HG03135 (cell line): Measurements from ENCODE around the gene ARL13B.
"Not testable (repeated sequence)": the region's sequence is repeated elsewhere in the genome, so short reads cannot be mapped to it uniquely, and the experiment has no call there.

Experiments
- ATAC-seq: cut with Tn5 transposase; IDR thresholded peaks from one replicate; pipeline ENCODE4 v1.9.1; 2021; ENCODE audit warnings: mild to moderate bottlenecking, moderate library complexity; ENCODE audit not compliant: unreplicated experiment

ARL13B gene

DNA sequence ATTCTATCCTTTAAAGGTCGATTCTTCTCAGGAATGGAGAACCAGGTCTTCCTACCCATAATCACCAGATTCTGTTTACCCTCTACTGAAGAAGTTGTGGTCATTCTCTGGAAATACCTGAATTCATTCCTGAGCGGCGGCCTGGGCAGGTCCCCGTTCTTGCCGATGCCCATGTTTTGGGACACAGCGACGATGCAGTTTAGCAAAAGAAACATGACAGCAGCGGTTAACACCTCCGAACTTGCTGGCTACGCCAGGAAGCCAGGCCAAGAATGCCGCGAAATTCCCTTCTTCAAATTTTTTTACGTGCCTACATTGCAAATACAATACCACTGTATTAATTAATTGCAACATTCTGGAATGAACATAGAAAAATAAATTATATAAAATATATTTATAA, 81.3 kb downstream of the ARL13B start:
- ATAC-seq: no peak

- peak; percentile 94 for ATAC-seq
Measured at GRCh38 chr3:94062513-94063404, 82.8 kb downstream of the ARL13B start, which contains the start of the genes DHFR2 and NSUN3. TSS of gene DHFR2 (minus strand) at chr3:94062916. CDS start at chr3:94061511, 1,405 bp downstream. TSS of gene NSUN3 (plus strand) at chr3:94063061. CDS start at chr3:94063127, 66 bp downstream.

- ATAC-seq: no peak
Measured at GRCh38 chr3:94063496-94064119, 83.7 kb downstream of the ARL13B start.

- ATAC-seq: no peak
Measured at GRCh38 chr3:94064243-94064860, 84.4 kb downstream of the ARL13B start.

GRCh38 chr3:94065122-94065521, 85.2 kb downstream of the ARL13B start:
- ATAC-seq: no peak

DNA sequence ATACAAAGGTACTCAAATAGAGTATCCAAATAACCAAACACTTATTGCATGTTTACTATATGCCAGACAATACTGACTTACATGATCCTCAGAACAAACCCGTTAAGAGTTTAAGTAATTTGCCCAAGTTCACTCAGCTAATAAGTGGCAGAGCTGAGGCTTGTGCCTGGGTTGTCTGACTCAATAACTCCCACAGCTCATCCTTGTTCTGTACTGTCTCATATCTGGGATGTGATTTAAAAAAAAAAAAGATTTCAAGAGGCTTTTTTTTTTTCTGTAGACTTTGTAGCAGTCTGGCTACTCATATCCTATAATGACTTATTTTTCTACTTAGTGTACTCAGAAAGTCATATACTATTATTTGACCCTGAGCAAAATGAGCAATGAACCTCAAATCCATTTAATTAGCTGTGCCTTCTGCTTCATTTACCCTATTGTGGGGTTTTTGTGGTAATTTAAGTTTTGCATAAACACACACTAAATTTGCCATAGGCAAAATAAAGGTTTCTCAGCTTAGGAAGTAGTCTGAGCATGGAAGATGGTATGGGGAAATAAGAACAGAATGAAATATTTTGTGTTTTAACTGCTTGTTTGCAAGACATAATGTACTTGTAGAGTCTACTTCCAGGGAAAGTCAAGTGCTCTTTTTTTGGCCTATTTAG, 86.0 kb downstream of the ARL13B start:
- ATAC-seq: no peak

DNA sequence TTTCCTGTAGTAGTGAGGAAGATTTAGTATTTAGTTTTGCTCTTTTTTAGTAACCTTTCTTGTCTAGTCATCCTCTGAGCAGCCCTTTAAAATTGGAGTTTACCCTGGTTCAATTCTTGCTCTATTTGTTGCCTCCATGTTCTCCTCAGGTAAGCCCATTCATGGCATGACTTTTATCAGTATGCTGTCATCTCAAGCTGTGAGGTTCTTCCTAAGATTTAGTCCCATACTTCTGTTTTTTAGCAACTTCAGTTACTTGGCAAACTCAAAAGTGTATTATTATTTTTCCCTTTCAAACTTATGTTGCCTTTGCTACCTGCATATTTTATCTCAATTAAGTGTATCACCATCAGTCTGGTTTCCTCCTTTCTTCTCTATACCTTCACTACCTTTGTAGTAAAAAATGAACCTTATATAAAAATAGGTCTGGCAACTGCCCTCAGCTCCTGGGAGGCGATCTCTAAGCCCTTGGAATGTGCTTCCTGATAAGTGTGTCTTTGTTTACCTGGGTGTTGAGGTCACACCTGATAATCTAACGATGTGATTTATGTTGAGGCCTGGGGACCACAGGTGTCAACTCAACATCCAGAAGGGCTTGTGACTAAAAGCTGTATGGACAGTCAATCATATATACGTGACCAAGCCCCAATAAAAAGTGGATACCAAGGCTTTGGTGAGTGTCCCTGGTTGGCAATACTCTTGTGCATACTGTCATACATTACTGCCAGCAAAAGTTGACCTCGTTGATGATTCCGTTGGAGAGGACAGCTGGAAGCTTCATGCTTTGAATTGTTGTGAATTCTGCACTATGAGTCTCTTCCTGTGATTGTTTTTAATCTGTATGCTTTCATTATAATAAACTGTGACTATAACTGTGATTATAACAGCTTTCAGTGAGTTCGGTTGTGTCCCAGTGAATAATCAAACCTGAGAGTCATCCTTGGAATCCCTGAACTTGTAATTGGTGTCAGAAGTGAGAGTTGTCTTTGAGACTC, 86.8 kb downstream of the ARL13B start:
- ATAC-seq: no peak

DNA sequence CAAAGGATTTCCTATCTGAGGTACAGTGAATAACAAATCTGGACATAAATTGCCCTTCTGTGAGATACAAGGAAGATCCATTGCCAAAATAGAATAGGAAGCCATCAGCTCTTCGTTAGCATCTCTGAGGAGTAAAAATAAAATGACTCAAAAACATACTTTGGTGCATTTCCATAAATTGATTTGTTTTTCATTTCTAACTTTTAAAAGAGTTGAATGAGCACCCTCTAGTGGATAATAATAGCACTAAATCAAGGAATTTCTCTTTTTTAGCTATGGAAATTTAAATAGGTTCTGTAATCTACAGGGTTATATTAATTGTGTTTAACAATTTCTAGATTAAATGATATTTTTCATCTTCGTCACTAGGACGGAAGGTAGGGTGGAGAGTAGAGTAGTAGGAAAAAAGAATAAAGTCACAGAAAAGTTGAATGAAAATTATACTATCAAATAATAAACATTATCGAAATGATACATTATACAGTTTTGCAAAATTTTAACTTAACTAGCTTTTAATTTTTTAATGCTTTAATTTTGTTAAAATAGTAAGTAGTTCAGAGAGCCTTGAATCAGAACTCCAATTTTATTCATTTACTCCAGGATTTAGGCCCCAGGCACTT, 89.3 kb downstream of the ARL13B start:
- ATAC-seq: no peak

GRCh38 chr3:94070341-94070911, 90.5 kb downstream of the ARL13B start:
- ATAC-seq: peak; percentile 55

- peak; percentile 87 for ATAC-seq
Measured at GRCh38 chr3:94071713-94072284, 91.8 kb downstream of the ARL13B start.

DNA sequence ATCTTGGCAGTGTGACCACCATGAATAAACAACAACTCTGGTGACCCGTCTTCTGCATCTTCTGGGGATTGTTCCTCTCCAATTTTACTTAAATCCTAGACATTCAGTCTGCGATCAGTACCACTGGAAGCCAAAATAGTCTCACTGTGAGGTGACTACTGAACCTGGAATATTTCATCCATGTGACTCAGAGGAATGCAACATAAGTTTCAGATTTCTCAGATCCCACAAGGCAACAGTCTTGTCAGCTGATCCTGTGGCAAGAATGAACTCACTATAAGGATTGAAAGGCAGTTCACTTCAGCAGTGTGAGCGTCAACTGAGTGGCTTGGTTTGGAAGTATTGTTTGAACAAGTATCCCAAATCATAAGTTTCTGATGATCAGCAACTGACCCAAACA, 96.1 kb downstream of the ARL13B start:
- no peak for ATAC-seq

DNA sequence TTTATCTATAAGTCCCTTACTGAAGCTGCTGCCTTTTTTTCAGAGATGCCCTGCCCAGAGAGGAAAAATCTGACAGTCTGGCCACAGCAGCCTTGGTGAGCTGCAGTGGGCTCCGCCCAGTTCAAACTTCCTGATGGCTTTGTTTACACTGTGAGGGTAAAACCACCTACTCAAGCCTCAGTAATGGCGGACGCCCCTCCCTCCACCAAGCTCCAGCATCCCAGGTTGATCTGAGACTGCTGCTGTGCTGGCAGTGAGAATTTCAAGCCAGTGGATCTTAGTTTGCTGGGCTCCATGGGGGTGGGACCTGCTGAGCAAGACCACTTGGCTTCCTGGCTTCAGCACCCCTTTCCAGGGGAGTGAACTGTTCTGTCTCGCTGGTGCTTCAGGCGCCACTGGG, 100.6 kb downstream of the ARL13B start:
- not testable (repeated sequence) for ATAC-seq

- ATAC-seq: no peak
Measured at GRCh38 chr3:94081884-94082283, 101.9 kb downstream of the ARL13B start.

DNA sequence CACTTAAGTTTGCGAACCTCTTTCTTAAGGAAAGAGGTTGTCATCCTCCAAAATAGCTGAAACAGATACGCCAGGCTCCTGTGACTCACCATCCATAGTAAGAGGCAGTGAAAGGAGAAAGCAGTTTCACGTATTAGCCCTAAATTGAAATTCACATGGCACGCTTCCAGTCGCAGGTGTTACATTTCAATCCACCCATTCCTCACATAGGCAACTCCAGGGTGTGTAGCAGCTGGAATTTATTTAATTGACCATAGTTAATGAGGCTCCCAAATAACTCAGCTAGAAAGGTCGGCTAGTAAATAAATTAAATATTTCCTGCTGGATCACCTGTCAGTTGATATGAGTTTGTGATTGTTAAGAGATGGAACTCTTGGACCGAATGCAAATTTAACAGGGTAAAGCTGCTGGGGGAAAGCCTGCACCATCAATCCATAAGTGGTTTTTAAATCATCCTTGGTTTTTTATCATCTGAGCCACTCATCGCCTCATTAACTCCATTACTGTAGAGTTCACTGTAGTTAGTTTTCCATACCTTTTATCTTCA, 102.5 kb downstream of the ARL13B start:
- ATAC-seq: no peak

DNA sequence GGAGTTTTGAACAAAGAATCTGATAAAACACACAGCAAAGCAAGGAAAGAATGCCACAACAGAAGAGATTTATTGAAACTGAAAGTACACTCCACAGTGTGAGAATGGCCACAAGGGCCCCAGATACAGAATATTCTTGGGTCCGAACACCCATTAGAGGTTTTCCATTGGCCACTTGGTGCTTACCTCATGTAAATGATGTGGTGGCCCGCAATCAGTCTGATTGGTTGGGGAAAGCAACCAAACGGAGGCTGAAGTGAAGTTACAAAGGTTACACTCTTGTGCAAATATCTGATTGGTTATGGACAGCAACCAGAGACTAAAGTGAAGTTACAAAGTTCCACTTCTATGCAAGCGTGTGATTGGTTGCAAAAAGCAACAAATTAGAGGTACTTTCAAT, 103.3 kb downstream of the ARL13B start:
- ATAC-seq: no peak

DNA sequence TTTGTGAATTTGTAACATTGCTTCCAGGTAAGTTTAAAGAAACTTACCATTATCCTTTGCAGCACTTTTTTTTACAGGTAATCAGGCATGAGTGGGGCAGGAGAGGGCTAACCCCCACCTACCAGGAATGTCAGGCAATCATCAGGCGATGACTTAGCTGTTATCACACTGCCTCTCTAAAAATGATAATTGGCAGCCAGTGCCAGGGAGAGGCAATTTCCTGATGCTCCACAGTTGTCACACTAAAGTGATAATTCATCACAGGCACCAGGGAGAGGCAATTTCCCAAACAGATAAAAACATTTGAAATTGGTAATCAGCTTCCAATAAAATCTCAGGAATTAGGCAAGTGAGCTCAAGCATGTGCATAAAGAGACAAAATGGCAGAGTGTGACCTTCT, 109.2 kb downstream of the ARL13B start:
- no peak for ATAC-seq

DNA sequence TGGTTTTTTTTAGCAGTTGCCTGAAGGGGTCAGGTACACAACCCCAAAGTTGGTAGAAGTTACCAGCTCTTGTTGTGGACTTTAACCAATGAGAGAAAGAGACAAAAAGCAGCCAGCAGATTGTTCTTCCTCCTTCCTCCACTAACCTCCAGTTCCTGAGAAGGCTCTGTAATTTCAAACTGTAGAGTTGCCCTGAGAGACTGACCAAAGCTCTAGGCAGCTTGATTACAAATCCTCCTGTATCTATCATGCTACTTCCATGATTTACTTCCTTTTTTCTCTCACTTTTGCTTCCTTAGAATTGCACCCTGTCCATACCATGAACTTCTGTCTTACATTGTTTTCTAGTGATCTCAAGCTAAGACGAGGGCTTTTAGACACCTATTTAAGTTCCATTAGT, 112.1 kb downstream of the ARL13B start:
- no peak for ATAC-seq

- ATAC-seq: no peak
Measured at GRCh38 chr3:94093151-94093550, 113.2 kb downstream of the ARL13B start.

GRCh38 chr3:94095111-94095510, 115.2 kb downstream of the ARL13B start:
- ATAC-seq: no peak
